H1 (cell line): Measurements from ENCODE around the gene TOP2B. TPM values are rescaled to one million over a fixed set of nuclear protein-coding genes. Genes with fewer than 3 reads are reported as not detected.
A peak's percentile ranks its signal among the peaks of the same experiment; 100 is the strongest.

ENCODE experiments used
- CTCF ChIA-PET: fragments of 300-600 bp; sonication (Branson Sonifier 250); formaldehyde crosslinking; loops from one replicate; lab custom pipeline; 2021; ENCODE audit not compliant: partially characterized antibody; lab: Charles Lee
- POLR2A ChIA-PET: fragments of 300-600 bp; sonication (Branson Sonifier 250); formaldehyde crosslinking; loops from one replicate; lab custom pipeline; 2021; ENCODE audit warnings: inconsistent platforms; ENCODE audit not compliant: partially characterized antibody; lab: Charles Lee
- DNase-seq, 2 experiments: peaks; one replicate each; pipeline versions ENCODE4 v3.0.0 to v3.0.0-alpha.2; 2010 to 2022; ENCODE audit warnings: low spot score in 2 of 2, low read depth in 1 of 2, mixed read lengths in 1 of 2
- FAIRE-seq: peaks from 2 replicates; lab custom pipeline; 2011; peaks lifted over from hg19 to GRCh38; lab: Jason Lieb, UNC
- H2AFZ ChIP-seq: 2 replicates; pipeline ENCODE4 v1.8.1; 2012; ENCODE audit warnings: low read length, inconsistent platforms
- H2AK5ac ChIP-seq: 2 replicates; pipeline ENCODE4 v1.6.1; 2013; ENCODE audit warnings: low read depth, low read length
- H2BK120ac ChIP-seq: replicated peaks from 2 replicates; pipeline ENCODE3; 2013; ENCODE audit warnings: low read depth, low read length, inconsistent platforms
- H2BK12ac ChIP-seq: 2 replicates; pipeline ENCODE4 v1.6.1; 2013; ENCODE audit warnings: low read depth, low read length
- H2BK15ac ChIP-seq: 2 replicates; pipeline ENCODE4 v1.6.1; 2013; ENCODE audit warnings: low read length
- H2BK20ac ChIP-seq: 2 replicates; pipeline ENCODE4 v1.6.1; 2013; ENCODE audit warnings: low read length
- H2BK5ac ChIP-seq: 2 replicates; pipeline ENCODE4 v1.6.1; 2013; ENCODE audit warnings: low read depth, low read length
- H3K14ac ChIP-seq: 2 replicates; pipeline ENCODE4 v1.6.1; 2013; ENCODE audit warnings: inconsistent platforms; ENCODE audit not compliant: insufficient read length
- H3K18ac ChIP-seq: 2 replicates; pipeline ENCODE4 v1.6.1; 2013; ENCODE audit warnings: low read length; ENCODE audit errors: extremely low read depth
- H3K23ac ChIP-seq: 2 replicates; pipeline ENCODE4 v1.6.1; 2013; ENCODE audit warnings: inconsistent platforms; ENCODE audit not compliant: insufficient read length
- H3K23me2 ChIP-seq: 2 replicates; pipeline ENCODE4 v1.6.1; 2013; ENCODE audit warnings: low read depth, low read length
- H3K27ac ChIP-seq: 2 replicates; pipeline ENCODE4 v1.6.1; 2011; ENCODE audit warnings: low read depth, low read length, inconsistent platforms
- H3K27me3 ChIP-seq, 4 experiments: replicated peaks in 1 of 4; 1 replicate in 1 of 4; 2 replicates in 3 of 4; pipeline versions ENCODE4 v1.6.1 to v1.8.1; 2011 to 2013; ENCODE audit warnings: low read length in 3 of 4, mild to moderate bottlenecking in 3 of 4, inconsistent platforms in 2 of 4, mixed read lengths in 2 of 4, moderate library complexity in 1 of 4; ENCODE audit not compliant: control insufficient read depth in 3 of 4, insufficient read depth in 3 of 4; ENCODE audit errors: extremely low read depth in 1 of 4
- H3K36me3 ChIP-seq, 4 experiments: 2 replicates each; pipeline versions ENCODE4 v1.6.1 to v1.8.1; 2011 to 2013; ENCODE audit warnings: mild to moderate bottlenecking in 4 of 4, low read length in 3 of 4, moderate library complexity in 2 of 4, control low read depth in 1 of 4, inconsistent platforms in 1 of 4; ENCODE audit not compliant: insufficient read depth in 4 of 4, control insufficient read depth in 2 of 4
- H3K4ac ChIP-seq: replicated peaks from 2 replicates; pipeline ENCODE3; 2013; ENCODE audit warnings: low read length, low read depth, mixed read lengths, inconsistent platforms; ENCODE audit not compliant: insufficient read length
- H3K4me1 ChIP-seq, 4 experiments: replicated peaks in 1 of 4; 1 replicate in 1 of 4; 2 replicates in 3 of 4; pipeline versions ENCODE4 v1.6.1 to v1.8.1; 2011 to 2013; ENCODE audit warnings: low read length in 3 of 4, inconsistent platforms in 2 of 4, mixed read lengths in 1 of 4; ENCODE audit not compliant: insufficient read depth in 4 of 4, control insufficient read depth in 3 of 4
- H3K4me2 ChIP-seq, 2 experiments: 2 replicates each; pipeline versions ENCODE4 v1.6.1 to v1.8.1; 2011 to 2013; ENCODE audit warnings: low read depth in 2 of 2, low read length in 2 of 2, control low read depth in 1 of 2, inconsistent platforms in 1 of 2, mild to moderate bottlenecking in 1 of 2; ENCODE audit not compliant: insufficient read depth in 1 of 2
- H3K4me3 ChIP-seq, 4 experiments: fragments of 200-600, 300-600 bp in 1 of 4; sonication (generic), shearing (Covaris generic), sonication (Bioruptor Twin) in 1 of 4; 2 replicates each; pipeline versions ENCODE4 v1.5.1 to v1.8.1; 2011 to 2016; ENCODE audit warnings: low read length in 4 of 4, low read depth in 3 of 4, control low read depth in 2 of 4, inconsistent platforms in 2 of 4, mild to moderate bottlenecking in 2 of 4, mixed read lengths in 1 of 4, moderate library complexity in 1 of 4; ENCODE audit not compliant: insufficient read depth in 2 of 4; ENCODE audit errors: extremely low read depth in 1 of 4
- H3K56ac ChIP-seq: replicated peaks from 2 replicates; pipeline ENCODE3; 2013; ENCODE audit warnings: low read depth, mild to moderate bottlenecking, mixed read lengths, low read length, inconsistent platforms; ENCODE audit not compliant: insufficient read length
- H3K79me1 ChIP-seq: 2 replicates; pipeline ENCODE4 v1.6.1; 2013; ENCODE audit warnings: low read depth, low read length, control low read depth
- H3K79me2 ChIP-seq, 2 experiments: 2 replicates each; pipeline versions ENCODE4 v1.6.1 to v1.8.1; 2012 to 2013; ENCODE audit warnings: low read length in 2 of 2, mild to moderate bottlenecking in 2 of 2, inconsistent platforms in 1 of 2; ENCODE audit not compliant: insufficient read depth in 2 of 2, control insufficient read depth in 1 of 2
- H3K9ac ChIP-seq, 4 experiments: replicated peaks in 1 of 4; 1 replicate in 1 of 4; 2 replicates in 3 of 4; pipeline versions ENCODE4 v1.6.1 to v1.8.1; 2011 to 2013; ENCODE audit warnings: low read depth in 3 of 4, low read length in 3 of 4, control low read depth in 2 of 4, mild to moderate bottlenecking in 2 of 4, moderate library complexity in 2 of 4, inconsistent platforms in 1 of 4; ENCODE audit errors: extremely low read depth in 1 of 4
- H3K9me3 ChIP-seq, 2 experiments: 2 replicates each; pipeline versions ENCODE4 v1.6.1 to v1.8.1; 2012 to 2013; ENCODE audit warnings: mild to moderate bottlenecking in 2 of 2, moderate library complexity in 2 of 2, control low read depth in 1 of 2, inconsistent platforms in 1 of 2, low read depth in 1 of 2, low read length in 1 of 2, mixed read lengths in 1 of 2; ENCODE audit not compliant: insufficient read depth in 2 of 2
- H4K20me1 ChIP-seq, 2 experiments: replicated peaks in 1 of 2; 2 replicates each; pipeline versions ENCODE3 to v1.8.1; 2011 to 2013; ENCODE audit warnings: inconsistent platforms in 2 of 2, low read length in 2 of 2, mild to moderate bottlenecking in 1 of 2; ENCODE audit not compliant: insufficient read depth in 2 of 2, control insufficient read depth in 1 of 2
- H4K5ac ChIP-seq: 2 replicates; pipeline ENCODE4 v1.6.1; 2013; ENCODE audit warnings: low read length, low read depth, mixed read lengths, inconsistent platforms; ENCODE audit not compliant: insufficient read length
- H4K8ac ChIP-seq: 2 replicates; pipeline ENCODE4 v1.8.0; 2013; ENCODE audit warnings: mild to moderate bottlenecking, moderate library complexity, low read length, inconsistent platforms; ENCODE audit not compliant: insufficient read depth; ENCODE audit errors: extremely low read depth
- H4K91ac ChIP-seq: replicated peaks from 2 replicates; pipeline ENCODE3; 2013; ENCODE audit warnings: low read length, mixed read lengths, inconsistent platforms; ENCODE audit not compliant: insufficient read length
- CHD1 ChIP-seq: IDR thresholded peaks from 2 replicates; pipeline ENCODE4 v1.6.1; 2012; ENCODE audit warnings: low read depth, low read length, improper control_type of control experiment
- EP300 ChIP-seq, 2 experiments: IDR thresholded peaks; 1 replicate in 1 of 2; 2 replicates in 1 of 2; pipeline ENCODE4 v1.6.1; 2011 to 2012; ENCODE audit warnings: low read depth in 2 of 2, low read length in 2 of 2, mild to moderate bottlenecking in 2 of 2, borderline replicate concordance in 1 of 2, inconsistent platforms in 1 of 2, moderate library complexity in 1 of 2
- MAFK ChIP-seq: IDR thresholded peaks from 2 replicates; pipeline ENCODE4 v1.6.1; 2012; ENCODE audit warnings: low read depth, mild to moderate bottlenecking, improper control_type of control experiment, low read length
- PHF8 ChIP-seq: fragments of 200-600 bp; sonication (generic); conservative IDR thresholded peaks from 2 replicates; pipeline ENCODE4 v1.7.1; 2012; ENCODE audit warnings: low read depth, mild to moderate bottlenecking, inconsistent platforms, low read length, moderate library complexity
- POLR2AphosphoS5 ChIP-seq: IDR thresholded peaks from 2 replicates; pipeline ENCODE4 v1.6.1; 2011; ENCODE audit warnings: low read depth, low read length
- RFX5 ChIP-seq: IDR thresholded peaks from 2 replicates; pipeline ENCODE4 v1.6.1; 2011; ENCODE audit warnings: low read depth, low read length, improper control_type of control experiment, borderline replicate concordance
- SIX5 ChIP-seq: IDR thresholded peaks from 2 replicates; pipeline ENCODE4 v1.6.1; 2011; ENCODE audit warnings: mild to moderate bottlenecking, low read depth, low read length
- SRF ChIP-seq: IDR thresholded peaks from 2 replicates; pipeline ENCODE4 v1.6.1; 2011; ENCODE audit warnings: mild to moderate bottlenecking, low read depth, low read length, moderate library complexity
- WGBS, 2 experiments: shearing (Covaris generic) in 1 of 2; methylation state at CpG; one replicate each; pipeline versions ENCODE4 v1.1.6 to v1.1.7; 2013 to 2015; ENCODE audit warnings: low lambda C conversion rate in 2 of 2, mixed read lengths in 2 of 2, inconsistent platforms in 1 of 2, low coverage in 1 of 2, missing lambda C conversion rate in 1 of 2; ENCODE audit not compliant: insufficient replicate concordance in 2 of 2, insufficient coverage in 1 of 2, insufficient read length in 1 of 2; ENCODE audit errors: extremely low coverage in 1 of 2, missing lambda C conversion rate in 1 of 2; 5-methylcytosine and 5-hydroxymethylcytosine counted together
- polyA plus RNA-seq, 7 experiments: library from polyadenylated mRNA; depleted of rRNA in 3 of 7; stranded (reverse) in 5 of 7; unstranded in 2 of 7; fragments of >200 nt in 5 of 7; fragments of 200-250 nt in 2 of 7; gene quantifications; 1 replicate in 5 of 7; 2 replicates in 1 of 7; 4 replicates in 1 of 7; pipeline versions ENCODE4 v1.2.1 to v1.2.3, GENCODE V29; 2011 to 2013; ENCODE audit warnings: missing spikeins in 2 of 7, mixed read lengths in 2 of 7
- total RNA-seq: library from RNA; stranded (reverse); fragmentation: NEBNext Ultra II Directional; extraction: Animal tissue kit (Norgen Biotek cat#: 25700); gene quantifications from 2 replicates; pipeline ENCODE4 v1.2.1, GENCODE V29; 2021
- TF ChIP-seq, protein P1 (sequence below): IDR thresholded peaks from 2 replicates; pipeline ENCODE4 v1.6.1; 2011; ENCODE audit warnings: low read length, improper control_type of control experiment
- TF ChIP-seq, protein P2 (sequence below): IDR thresholded peaks from 2 replicates; pipeline ENCODE4 v1.6.1; 2011; ENCODE audit warnings: low read depth, mild to moderate bottlenecking, low read length; ENCODE audit not compliant: insufficient read depth

Gene TOP2B
- total and polyA plus RNA-seq, 2 of the 8 experiments (the other 6 are each of a cell fraction or from before 2014, with no cell fraction given): 34.9 to 206 TPM

GRCh38 chr3:25572919-25573385 lies 91.8 kb downstream of the TOP2B start:
- FAIRE-seq (no peak), DNase-seq (no peak)
- Histone ChIP-seq H3K23ac (no peak overlapping the region), H4K8ac (no peak overlapping the region), H3K4me2 (no peak overlapping the region), H3K56ac (no peak overlapping the region), H3K4me3 (no peak overlapping the region), H3K23me2 (no peaks in the 10 kb centered on the region; the same call in 1 of the 2 replicates), H2BK20ac (no peak overlapping the region), H3K79me2 (no peaks in the 10 kb centered on the region), H2AFZ (no peak overlapping the region), H3K36me3 (no peaks in the 10 kb centered on the region), H3K27me3 (no peaks in the 10 kb centered on the region), H2BK120ac (no peak overlapping the region), H3K9me3 (no peaks in the 10 kb centered on the region), H2AK5ac (no peak overlapping the region), H3K4me1 (no peaks in the 10 kb centered on the region; a peak in 1 of 7 replicates), H2BK15ac (no peak overlapping the region), H3K79me1 (no peaks in the 10 kb centered on the region), H3K9ac (no peak overlapping the region), H3K27ac (no peak overlapping the region), H3K18ac (no peak overlapping the region), H4K20me1 (no peaks in the 10 kb centered on the region), H3K4ac (no peak overlapping the region), H2BK5ac (no peak overlapping the region), H4K91ac (no peak overlapping the region), H2BK12ac (0 out of 2 replicates have a peak overlapping the region, but pooled peaks have one; percentile 29), H3K14ac (no peak overlapping the region), H4K5ac (no peak overlapping the region)
- 76% methylated on average over 14 of the region's 14 CpGs; no CpG with 5 or more reads in 1 of the 2 experiments for WGBS, 2 experiments
- ChIA-PET POLR2A (no interaction called here), CTCF (interaction anchor here (0.7 to 12.1 kb wide), 7 partner anchors 18 to 551 kb away, joined by 3 to 138 read pairs (median 4); no protein-coding TSS in a partner anchor)
- no peak for TF ChIP-seq MAFK
- no peak for TF ChIP-seq PHF8
- TF ChIP-seq RFX5: no peak
- no peak for TF ChIP-seq SRF
- TF ChIP-seq, protein P1, sequence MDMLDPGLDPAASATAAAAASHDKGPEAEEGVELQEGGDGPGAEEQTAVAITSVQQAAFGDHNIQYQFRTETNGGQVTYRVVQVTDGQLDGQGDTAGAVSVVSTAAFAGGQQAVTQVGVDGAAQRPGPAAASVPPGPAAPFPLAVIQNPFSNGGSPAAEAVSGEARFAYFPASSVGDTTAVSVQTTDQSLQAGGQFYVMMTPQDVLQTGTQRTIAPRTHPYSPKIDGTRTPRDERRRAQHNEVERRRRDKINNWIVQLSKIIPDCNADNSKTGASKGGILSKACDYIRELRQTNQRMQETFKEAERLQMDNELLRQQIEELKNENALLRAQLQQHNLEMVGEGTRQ: no peak
- TF ChIP-seq, protein P2, sequence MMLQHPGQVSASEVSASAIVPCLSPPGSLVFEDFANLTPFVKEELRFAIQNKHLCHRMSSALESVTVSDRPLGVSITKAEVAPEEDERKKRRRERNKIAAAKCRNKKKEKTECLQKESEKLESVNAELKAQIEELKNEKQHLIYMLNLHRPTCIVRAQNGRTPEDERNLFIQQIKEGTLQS: no peak
- no peak for TF ChIP-seq POLR2AphosphoS5
- no peak for TF ChIP-seq EP300 (IDR thresholded peaks at IDR 0.05; ENCODE audit: borderline replicate concordance in 1 of 2, low read depth in 2 of 2, low read length in 2 of 2)
- no peak for TF ChIP-seq SIX5
- TF ChIP-seq CHD1: no peak
